GM18909 (cell line): Measurements from ENCODE around the gene DUSP8.
A peak's percentile ranks its signal among the peaks of the same experiment; 100 is the strongest.
"Not testable (repeated sequence)": the region's sequence is repeated elsewhere in the genome, so short reads cannot be mapped to it uniquely, and the experiment has no call there.

ENCODE experiments used
- ATAC-seq: cut with Tn5 transposase; IDR thresholded peaks from one replicate; pipeline ENCODE4 v1.9.1; 2021; ENCODE audit warnings: mild to moderate bottlenecking; ENCODE audit not compliant: unreplicated experiment, poor library complexity

DUSP8 gene

GRCh38 chr11:1589996-1590395 lies 17.9 kb upstream of the DUSP8 start:
- no peak for ATAC-seq

GRCh38 chr11:1589191-1589963 lies 17.3 kb upstream of the DUSP8 start:
- not testable (repeated sequence) for ATAC-seq

GRCh38 chr11:1586699-1587098 lies 14.6 kb upstream of the DUSP8 start:
- ATAC-seq = no peak

GRCh38 chr11:1584661-1585370 lies 12.7 kb upstream of the DUSP8 start, which contains the start of gene KRTAP5-1:
Gene KRTAP5-1 (minus strand): TSS chr11:1585283. CDS start chr11:1585249, 34 bp downstream.
- ATAC-seq = not testable (repeated sequence)

GRCh38 chr11:1582909-1583308 lies 10.8 kb upstream of the DUSP8 start:
- ATAC-seq = not testable (repeated sequence)

- ATAC-seq = no peak
These were observed 9.9 kb upstream of the DUSP8 start for GRCh38 chr11:1581976-1582375.

- no peak for ATAC-seq
These were observed 4.8 kb upstream of the DUSP8 start for GRCh38 chr11:1576825-1577224.

- ATAC-seq = not testable (repeated sequence)
These were observed 3.7 kb upstream of the DUSP8 start for GRCh38 chr11:1575756-1576155.

GRCh38 chr11:1574933-1575242 lies 2.8 kb upstream of the DUSP8 start:
- ATAC-seq = no peak

- ATAC-seq = peak; percentile 41
These were observed 2.3 kb upstream of the DUSP8 start for GRCh38 chr11:1574238-1574932.

- no peak for ATAC-seq
These were observed 1.8 kb upstream of the DUSP8 start for GRCh38 chr11:1573903-1574237.

GRCh38 chr11:1573077-1573902 lies 1.2 kb upstream of the DUSP8 start:
- no peak for ATAC-seq

GRCh38 chr11:1571760-1572196 lies 293 bp downstream of the DUSP8 start:
- peak; percentile 3 for ATAC-seq

GRCh38 chr11:1570896-1571759 lies 943 bp downstream of the DUSP8 start:
- no peak for ATAC-seq

- ATAC-seq = no peak
These were observed 1.6 kb downstream of the DUSP8 start for GRCh38 chr11:1570531-1570895.

GRCh38 chr11:1570001-1570453 lies 2.0 kb downstream of the DUSP8 start:
- ATAC-seq = no peak

- ATAC-seq = no peak
These were observed 2.8 kb downstream of the DUSP8 start for GRCh38 chr11:1569251-1569780.

- ATAC-seq = no peak
These were observed 3.6 kb downstream of the DUSP8 start for GRCh38 chr11:1568441-1568911.

GRCh38 chr11:1567721-1568100 lies 4.4 kb downstream of the DUSP8 start:
- ATAC-seq = no peak
